Measurements from ENCODE around the gene VDAC2. TPM values are rescaled to one million over a fixed set of nuclear protein-coding genes. Genes with fewer than 3 reads are reported as not detected.
"Not testable (repeated sequence)": the region's sequence is repeated elsewhere in the genome, so short reads cannot be mapped to it uniquely, and the experiment has no call there.

Gene VDAC2
- total RNA-seq, 1 experiment from 2014 or later: 164 TPM

DNA sequence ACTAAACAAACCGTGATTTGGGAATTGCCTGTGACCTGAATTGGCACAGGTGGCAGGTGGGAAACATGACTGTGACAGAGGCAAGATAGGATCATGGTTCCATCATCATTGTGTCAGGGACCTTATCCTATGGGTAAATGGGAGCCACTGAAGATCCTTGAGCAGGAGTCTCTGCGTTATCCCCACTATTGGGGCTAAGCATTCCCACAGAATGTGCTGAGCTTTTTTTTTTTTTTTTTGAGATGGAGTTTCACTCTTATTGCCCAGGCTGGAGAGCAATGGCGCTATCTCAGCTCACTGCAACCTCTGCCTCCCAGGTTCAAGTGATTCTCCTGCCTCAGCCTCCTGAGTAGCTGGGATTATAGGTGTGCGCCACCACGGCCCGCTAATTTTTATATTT lies 10.6 kb upstream of the VDAC2 start:
- not testable (repeated sequence) for DNase-seq (ENCODE audit: low read depth)

DNA sequence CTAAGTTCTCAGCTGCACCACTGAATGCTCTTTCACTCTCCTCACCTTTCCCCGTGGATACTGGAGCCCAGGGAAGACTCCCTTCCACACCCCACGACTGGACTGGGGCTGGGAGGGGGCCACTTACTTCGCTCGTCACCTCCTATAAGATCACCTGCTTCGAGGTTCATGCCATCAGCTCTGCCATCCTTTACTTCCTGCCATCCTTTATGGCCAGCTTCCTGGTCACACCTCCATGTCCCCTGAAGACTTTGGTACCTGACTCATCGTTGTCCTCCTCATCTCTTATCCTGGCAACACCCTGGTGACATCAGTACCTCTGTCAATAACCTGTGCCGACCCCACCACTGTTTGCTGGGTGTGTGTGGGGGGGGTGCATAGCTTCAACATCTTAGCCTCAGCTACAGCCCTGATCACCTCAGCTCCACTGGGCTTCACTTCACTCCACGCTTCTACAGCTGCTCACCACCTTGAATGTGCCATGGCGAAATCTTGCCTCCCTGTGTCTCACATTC lies 8.7 kb upstream of the VDAC2 start:
- DNase-seq (ENCODE audit: low read depth): no peak

DNA sequence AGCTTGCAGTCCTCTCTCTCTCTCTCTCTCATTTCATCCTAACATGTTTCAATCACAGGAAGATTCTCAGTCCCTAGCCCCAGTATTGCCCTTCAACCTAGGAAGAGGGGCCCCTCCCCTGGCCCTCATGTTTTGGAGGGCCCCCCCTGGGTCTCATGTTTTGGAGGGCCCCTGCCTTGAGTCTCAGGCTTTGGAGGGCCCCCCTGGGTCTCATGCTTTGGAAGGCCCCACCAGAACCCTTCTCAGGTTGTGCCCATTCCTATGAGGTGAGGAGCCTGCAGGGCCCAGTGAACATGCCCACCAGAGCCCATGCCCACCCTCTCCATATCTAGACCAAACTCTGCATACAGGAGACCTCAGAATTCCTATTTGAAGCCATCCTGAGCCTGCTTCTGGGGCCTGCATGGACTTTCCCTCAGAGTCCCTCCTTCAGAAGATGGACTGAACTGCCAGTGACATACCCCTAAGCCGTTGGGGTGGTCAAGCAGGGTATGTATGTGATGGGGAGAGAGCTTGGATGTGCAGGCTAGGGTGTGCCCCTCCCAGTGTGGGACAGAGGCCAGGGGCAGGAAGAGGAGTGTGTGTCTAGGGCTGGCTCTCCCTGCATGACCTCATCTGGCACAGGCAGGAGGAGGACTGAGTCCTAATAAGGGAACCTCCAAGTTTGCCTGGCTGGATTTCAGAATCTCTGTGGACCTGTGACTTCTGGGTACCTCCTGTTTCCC lies 8.1 kb upstream of the VDAC2 start:
- DNase-seq (ENCODE audit: low read depth): peak; percentile 36

DNA sequence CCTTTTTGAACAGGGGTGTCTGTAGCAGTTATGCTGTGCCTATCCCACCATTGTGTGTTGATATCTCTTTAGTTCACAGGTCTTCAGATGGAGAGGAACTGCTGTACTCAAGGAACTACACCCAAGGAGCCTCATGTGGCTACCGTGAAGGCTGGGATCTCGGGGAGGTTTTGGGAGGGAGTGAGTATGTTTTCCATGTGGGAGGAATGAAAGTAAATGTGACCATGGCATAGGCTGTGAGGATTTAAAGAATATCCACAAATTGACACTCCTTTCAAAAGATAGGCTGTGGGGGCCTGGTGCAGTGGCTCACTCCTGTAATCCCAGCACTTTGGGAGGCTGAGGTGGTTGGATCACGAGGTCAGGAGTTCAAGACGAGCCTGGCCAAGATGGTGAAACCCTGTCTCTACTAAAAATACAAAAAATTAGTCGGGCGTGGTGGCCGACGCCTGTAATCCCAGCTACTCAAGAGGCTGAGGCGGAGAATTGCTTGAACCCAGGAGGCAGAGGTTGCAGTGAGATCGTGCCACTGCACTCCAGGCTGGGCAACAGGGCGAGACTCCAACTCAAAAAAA lies 7.5 kb upstream of the VDAC2 start:
- not testable (repeated sequence) for DNase-seq (ENCODE audit: low read depth)

DNA sequence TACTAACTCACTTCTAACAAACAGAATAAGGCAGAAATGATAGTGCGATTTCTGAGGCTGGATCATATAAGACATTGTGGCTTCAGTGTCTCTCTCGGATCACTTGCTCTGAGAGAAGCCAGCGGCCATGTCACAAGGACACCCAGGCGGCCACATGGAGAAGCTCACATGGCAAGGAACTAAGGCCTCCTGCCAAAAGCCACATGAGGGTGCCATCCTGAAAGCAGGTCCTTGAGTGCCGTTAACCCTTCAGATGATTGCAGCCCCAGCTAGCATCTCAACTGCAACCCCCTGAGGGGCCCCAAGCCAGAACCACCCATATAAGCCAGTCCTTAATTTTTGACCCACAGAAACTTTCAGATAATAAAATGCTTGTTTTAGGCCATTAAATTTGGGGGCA lies 6.9 kb upstream of the VDAC2 start:
- DNase-seq (ENCODE audit: low read depth): no peak

DNA sequence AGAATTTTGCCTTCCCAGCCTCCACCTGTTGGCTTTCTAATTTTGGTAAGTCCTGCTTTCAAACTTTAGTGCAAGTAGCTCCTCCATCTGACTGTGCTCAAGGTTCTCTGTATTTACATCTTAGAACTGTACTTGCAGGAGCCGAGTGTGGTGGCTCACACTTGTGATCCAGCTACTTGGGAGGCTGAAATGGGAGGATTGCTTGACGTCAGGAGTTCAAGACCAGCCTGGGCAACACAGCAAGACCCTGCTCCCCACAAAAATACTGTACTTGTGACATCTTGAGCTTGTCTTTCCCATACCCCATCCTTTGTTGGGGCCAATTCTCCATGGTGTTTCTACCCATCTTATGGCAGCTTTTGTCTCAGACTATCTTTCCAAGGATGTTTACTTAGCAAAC lies 4.7 kb upstream of the VDAC2 start:
- DNase-seq (ENCODE audit: low read depth): no peak

DNA sequence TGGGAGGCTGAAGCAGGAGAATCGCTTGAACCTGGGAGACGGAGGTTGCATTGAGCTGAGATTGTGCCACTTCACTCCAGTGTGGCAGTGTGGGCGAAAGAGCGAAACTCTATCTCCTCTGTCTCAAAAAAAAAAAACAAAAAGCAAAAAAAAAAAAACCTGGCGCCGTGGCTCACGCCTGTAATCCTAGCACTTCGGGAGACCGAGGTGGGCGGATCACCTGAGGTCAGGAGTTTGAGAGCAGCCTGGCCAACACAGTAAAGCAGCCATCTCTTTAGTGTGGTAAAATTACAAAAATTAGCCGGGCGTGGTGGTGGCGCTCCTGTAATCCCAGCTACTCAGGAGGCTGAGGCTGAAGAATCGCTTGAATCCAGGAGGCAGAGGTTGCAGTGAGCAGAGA lies 4.0 kb upstream of the VDAC2 start:
- DNase-seq (ENCODE audit: low read depth): not testable (repeated sequence)

DNA sequence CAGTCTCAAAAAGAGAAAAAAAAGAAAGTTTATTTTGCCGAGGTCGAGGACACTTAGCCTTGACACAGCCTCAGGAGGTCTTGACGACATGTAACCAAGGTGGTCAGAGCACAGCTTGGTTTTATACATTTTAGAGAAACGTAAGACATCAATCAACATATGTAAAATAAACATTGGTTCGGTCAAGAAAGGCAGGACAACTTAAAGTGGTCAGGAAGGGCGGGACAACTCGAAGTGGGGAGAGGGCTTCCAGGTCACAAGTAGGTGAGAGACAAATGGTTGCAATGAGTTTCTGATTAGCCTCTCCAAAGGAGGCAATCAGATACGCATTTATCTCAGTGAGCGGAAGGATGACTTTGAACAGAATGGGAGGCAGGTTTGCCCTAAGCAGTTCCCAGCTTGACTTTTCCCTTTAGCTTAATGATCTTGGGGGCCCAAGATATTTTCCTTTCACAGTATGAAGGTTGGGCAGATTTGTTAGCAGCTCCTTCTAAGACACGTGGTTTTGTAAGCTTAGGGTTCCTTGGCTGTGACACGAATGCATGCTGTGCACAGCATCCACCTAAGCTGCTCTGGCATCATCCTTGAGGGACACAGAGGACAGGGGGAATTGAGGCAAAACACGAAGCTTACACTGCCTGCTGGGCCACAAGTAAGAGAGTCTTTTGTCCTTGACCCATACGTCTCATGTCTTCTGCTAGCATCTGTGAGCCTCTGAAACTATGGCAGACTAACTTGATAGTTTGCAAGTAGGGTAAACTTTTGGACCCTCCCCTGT lies 3.3 kb upstream of the VDAC2 start:
- no peak for DNase-seq (ENCODE audit: low read depth)

DNA sequence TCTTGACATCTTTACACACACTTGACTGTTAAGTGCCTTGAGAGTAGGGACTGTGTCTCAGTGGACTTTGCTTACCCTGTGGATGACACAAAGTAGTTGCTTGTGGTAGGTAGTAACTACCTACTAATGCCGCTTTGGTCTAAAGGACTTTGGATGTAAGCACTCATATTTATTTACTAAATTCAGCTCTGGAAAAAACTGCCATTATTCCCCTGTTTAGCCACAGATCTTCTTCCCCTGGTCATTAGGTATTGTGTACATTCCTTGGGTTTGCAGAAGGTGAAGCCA lies 2.8 kb upstream of the VDAC2 start:
- no peak for DNase-seq (ENCODE audit: low read depth)

DNA sequence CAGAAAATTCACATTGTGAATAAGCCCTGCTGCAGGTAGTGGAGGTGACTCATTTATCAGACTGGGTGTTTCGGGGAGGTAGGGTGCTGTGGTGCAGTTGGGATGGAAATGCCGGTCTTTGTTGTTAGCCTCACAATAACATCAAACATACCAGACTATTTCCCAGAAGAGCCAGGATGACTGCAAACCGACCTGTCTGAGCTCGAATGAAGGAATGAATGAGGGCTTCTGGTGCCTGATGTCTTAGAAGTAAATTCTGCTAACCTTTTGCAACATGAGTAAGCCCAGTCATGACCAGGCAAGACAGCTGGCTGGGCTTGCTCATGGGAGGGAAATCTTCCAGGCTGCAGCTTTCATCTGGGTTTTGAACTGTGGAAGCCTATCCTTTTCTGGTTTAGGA lies 2.4 kb upstream of the VDAC2 start:
- no peak for DNase-seq (ENCODE audit: low read depth)

DNA sequence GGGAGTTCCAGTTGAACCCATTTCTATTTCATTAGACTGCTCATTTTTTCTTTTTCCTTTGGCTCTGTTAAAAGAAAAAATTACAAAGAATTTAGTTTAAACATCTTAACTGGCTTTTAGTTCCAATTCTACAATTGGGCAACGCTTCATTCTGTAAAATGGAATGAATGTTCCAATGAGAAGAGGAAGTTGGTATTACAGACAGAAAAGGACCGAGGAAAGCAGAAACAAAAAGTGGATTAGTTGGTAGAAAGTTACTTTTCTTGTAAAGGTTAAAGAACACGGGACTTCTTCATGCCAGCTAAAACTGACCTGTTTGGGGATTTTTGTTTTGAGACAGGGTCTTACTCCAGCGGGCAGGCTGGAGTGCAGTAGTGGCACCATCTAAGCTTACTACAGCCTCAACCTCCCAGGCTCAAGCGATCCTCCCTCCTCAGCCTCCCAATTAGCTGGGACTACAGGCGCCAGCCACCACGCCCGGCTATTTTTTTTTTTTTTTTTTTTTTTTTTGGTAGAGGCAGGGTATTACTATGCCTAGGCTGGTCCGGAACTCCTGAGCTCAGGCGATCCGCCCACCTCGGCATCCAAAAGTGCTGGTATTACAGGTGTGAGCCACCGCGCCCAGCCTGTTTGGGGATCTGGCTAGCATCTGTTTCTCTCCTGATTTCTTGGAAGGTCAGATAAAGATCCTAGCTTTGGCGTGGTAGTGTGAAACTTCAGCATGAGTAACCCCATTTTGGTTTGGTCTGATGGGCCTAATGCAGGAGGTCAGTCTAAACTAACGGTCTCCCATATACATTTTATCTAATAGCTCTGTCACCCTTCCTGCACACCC lies 1.3 kb upstream of the VDAC2 start:
- DNase-seq (ENCODE audit: low read depth): no peak

DNA sequence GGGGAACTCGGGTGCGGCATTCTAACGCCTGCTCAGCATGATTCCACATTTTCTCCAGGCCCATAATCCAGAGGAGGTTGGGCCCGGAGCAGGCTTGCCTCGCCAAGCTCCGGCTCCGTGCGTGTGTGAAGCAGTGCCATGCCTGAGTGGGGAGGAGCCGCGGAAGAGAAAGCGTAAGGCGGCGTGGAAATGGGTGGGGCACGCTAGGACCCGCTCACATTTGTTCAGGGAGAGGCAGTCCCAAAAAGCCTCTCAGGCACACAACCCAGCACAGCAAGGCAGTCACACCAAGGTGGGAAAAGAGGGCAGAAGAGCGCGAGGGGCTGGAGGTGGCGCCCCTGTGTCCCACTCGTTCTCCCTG lies 695 bp upstream of the VDAC2 start:
- peak; percentile 83 for DNase-seq (ENCODE audit: low read depth)

DNA sequence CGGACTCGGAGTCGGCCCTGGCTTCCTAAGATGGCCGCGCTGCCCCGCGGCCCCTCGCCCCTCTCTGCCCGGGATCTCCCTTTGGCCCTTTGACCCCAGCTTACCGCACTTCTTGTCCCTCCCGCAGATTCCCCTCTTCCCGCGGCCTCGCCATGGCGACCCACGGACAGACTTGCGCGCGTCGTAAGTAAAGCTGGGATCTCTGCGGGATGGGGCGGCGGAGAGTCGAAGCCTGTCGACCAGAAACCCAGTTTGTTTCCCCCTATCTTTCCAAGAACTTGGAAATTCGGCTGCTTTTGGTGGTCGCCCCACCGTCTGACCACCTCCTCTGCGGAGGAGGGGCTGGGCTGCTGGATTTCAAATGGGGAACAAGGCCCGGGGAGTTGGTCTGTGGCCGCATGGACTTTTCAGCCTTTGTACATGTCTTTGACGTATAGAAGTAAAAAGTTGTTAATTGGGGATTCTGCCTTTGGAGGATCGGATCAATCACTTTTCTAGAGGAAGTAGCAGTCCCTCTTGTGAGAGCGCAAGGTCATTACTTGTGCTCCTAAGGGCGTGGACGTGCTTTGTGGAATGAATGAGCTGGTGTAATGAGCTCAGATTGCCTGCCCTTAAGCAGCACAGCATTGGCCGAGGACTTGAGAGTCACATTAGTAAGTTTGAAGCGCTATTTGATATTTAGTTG lies 553 bp downstream of the VDAC2 start:
- DNase-seq (ENCODE audit: low read depth): peak; percentile 52

DNA sequence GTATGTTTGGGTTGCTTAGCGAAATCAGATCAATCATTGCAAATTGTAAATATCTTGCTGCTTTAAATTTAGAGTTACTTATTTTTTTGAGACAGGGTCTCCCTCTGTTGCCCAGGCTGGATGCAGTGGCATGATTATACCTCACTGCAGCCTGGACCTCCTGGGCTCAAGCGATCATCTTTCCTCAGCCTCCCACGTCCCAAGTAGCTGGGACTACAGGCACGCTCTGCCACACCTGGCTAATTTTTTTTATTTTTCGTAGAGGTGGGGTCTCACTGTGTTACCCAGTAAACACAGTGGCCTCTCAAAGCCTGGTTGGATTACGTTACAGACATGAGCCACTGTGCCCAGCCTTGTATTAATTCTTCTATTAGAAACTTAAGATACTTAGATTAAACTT lies 1.7 kb downstream of the VDAC2 start:
- DNase-seq (ENCODE audit: low read depth): no peak

DNA sequence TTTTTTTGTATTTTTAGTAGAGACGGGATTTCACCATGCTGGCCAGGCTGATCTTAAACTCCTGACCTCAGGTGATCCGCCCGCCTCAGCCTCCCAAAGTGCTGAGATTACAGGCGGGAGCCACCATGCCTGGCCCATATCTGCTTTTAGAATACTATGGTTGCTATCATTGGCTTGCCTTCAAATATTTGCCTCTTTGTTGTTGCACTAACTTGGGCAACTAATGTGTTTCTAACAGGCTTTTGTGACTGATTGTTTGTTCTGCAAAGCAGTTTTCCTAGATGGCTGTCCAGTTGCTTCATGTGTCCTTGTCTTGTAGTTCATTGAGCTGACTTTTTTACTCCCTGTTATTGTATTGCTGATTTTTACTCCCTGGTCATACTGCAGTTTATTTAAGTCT lies 9.7 kb downstream of the VDAC2 start:
- DNase-seq (ENCODE audit: low read depth): no peak

DNA sequence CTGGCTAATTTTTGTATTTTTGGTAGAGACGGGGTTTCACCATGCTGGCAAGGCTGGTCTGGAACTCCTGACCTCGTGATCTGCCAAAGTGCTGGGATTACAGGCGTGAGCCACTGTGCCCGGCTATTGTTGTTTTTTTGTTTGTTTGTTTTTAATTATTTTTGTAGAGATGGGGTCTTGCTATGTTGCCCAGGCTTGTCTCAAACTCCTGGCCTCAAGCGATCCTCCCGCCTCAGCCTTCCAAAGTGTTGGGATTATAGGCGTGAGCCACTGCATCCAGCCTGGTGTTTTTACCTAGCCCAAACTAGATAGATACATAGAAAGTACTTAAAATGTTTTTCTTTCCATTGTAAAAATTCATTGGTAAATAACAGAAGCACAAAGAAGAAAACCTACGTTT lies 10.9 kb downstream of the VDAC2 start:
- not testable (repeated sequence) for DNase-seq (ENCODE audit: low read depth)

DNA sequence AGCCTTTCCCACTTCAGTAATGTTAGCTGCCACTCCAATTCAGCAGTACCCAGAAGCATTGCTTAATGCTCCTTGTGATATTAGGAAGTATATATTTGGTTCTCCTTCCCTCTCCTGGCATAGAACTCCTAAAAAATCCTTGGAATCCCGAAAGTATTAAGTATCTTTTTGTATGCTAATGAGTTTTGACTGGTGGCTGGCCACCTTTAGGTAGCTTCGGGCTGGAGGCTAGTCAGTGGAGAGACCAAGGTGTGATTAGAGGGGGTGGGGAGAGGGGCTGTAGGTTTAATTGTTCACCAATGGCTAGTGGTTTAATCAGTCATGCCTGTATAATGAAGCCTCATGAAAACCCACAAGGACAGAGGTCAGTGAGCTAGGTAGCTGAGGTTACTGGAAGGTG lies 12.9 kb downstream of the VDAC2 start:
- DNase-seq (ENCODE audit: low read depth): no peak

DNA sequence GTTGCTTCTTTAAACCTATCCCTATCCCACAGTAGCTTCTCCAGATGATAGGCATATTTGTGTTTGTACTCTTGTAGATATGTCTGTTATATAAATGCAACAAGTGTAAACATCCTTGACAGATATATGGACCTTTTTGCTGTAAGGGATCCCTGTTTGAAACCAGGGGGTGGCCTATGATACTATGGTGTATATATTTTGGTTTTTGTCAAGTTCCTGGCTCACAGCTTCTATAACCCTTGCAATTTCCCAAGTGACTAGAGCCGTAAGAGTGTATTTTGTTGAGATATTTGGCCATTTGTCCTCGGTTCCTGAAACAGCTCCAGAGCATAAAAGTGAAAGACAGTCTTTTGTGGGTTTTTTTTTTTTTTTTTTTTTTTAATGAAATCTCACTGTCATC lies 15.5 kb downstream of the VDAC2 start:
- DNase-seq (ENCODE audit: low read depth): no peak

DNA sequence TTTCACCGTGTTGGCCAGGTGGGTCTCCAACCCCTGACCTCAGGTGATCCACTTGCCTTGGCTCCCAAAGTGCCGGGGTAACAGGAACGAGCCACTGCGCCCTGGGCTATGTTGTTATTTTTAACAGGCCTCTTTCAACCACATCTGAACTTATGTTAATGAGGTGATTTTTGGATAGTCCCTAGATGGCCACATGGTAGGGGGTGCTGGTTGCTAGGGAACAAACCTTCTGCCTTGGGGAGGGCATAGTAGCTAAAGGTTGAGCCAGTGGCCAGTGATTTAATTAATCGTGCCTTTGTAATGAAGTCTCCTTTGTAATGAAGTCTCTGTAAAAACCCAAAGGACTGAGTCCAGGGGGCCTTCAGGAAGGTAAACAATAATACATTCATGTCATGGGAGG lies 16.1 kb downstream of the VDAC2 start:
- DNase-seq (ENCODE audit: low read depth): no peak

DNA sequence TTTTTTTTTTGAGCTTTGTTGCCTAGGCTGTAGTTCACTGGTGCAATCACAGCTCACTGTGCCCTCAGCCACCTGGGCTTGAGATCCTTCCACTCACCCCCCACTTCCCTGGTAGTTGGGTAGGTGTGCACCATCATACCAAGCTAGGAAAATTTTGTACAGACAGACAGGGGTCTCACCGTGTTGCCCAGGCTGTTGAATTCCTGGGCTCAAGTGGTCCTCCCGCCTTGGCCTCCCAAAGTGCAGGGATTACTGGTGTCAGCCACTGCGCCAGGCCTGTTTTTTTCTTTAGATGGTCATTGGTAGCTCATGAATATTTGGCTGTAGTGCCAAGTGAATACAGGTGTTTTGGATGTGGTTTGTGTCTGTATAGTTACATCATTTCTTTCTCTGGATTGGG lies 17.7 kb downstream of the VDAC2 start:
- DNase-seq (ENCODE audit: low read depth): no peak

DNA sequence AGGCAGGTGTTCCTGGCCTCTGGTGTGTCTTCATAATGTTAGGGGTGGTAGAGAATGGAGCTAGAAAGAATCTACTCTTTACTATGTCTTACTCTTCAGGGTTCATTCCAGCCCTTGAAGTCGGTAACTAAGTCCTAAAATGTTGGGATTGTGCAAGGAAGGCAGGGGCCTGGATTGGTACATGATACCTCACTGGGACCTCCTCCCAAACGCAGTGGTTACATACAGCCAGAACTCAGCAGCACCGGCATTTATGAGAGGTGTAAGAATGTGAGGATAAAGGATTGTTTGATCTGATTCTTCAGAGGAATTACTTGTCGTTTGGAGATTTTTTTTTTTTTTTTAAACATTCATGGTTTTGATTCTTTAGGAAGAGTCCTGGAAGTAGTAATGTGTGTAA lies 18.2 kb downstream of the VDAC2 start:
- no peak for DNase-seq (ENCODE audit: low read depth)

DNA sequence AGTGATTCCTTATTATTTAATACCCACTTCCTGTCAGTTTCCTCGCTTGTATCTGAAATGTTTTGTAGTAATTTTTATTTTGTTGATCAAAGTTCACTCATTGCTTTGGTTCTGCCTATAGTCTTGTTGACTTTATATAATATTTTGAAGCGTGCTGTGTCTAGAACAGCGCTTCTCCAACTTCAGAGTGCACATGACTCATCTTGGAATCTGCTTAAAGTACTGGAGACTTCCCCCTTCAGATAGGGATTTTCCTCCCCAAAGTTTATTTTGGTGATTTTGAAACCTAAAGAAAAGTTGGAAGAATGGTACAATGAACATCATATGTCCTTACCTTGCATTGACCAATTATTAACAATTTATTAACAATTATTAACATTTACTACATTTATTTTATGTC lies 19.4 kb downstream of the VDAC2 start:
- DNase-seq (ENCODE audit: low read depth): peak; percentile 14
